Activated CD4-positive, alpha-beta T cell treated with anti-CD3 and anti-CD28 coated beads, Interleukin-2, amount 50 U/mL, for 24 hours (primary cell): Measurements from ENCODE around the gene GAL3ST3.

Experiments
- DNase-seq, 2 donors: peaks; one replicate each; pipeline ENCODE4 v3.0.0-alpha.2; 2020; ENCODE audit warnings: low read depth in 1 of 2, low spot score in 1 of 2

GAL3ST3 gene

DNA sequence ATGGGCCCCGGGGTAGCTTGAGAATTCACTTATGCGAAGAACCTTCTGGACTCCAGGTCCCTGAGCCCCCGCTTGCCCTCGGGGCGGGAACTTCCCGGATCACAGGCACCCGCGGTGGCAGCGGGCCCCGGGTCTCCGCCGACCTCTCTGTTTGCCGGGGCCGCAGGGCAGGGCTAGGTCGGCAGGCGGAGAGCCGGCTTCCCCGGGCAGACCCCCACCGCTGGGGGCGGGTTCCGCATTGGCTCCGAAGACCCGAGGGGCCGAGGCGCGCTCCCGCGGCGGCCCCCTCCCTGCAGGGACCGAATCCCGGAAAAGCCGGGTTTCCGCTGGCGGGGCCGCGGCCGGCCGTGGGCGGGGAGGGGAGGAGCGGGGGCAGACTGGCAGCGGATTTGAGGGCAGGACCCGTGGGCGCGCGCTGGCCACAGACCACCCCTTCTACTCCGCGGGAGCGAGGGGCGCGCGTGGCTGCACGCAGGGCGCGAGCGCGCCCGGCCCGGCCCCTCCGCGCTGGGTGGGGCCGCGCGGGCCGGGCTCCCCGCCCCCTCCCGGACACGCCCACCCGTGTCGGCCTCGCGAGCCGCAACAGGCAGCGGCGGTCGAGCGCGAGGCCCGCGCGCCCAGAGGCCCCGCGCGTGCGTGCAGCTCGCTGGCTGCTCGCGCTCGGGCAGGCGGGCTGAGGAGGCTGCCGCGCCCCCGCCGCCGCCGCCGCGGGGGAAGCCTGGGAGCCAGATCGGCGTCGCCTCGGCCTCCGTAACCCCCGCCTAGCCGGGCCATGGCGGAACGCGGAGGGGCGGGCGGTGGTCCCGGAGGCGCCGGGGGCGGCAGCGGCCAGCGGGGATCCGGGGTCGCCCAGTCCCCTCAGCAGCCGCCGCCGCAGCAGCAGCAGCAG, 21.0 kb upstream of the GAL3ST3 start, which contains the start of gene PACS1:
Gene PACS1, plus strand, starts transcription at position 558 of the 889 bp plus-strand sequence. Its CDS starts 215 bp downstream, at position 773.
- peak; percentile 39 to 46 for DNase-seq

DNA sequence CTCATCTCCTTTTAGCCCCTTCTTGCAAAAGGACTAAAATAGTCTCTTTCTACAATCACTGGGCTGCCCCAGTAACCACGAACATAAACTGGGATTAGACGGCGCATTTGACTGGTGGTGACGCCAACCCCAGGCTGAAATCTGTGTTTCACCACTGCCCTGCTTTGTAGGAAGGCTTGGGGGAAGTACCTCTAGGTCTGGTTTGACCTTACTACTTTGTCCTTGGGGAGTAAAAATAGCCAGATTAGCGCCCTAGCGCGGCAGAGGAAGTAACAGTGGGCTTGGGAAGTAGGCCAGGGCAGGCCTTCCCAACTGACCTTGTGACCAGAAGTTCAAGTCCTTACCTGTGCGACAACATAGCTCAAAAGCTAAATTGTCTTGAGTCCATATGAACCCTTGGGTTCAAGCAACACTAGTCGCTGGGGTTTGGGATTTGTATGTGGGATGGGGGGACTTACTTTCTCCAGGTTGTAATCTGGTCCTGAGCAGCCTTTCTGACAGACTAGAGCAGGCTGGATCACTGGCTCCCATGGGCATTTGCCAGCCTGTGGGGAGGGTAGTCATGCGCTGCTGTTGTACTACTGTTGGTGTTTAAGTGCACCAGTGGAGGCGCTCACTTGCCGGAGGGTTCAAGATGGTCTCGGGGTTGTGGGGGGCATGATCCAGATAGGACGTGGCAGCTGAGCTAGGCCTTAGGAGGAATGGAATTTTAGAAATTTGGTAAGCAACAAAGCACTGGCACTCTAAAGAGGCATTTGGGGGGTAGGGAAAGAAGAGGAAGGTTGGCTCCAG, 20.2 kb upstream of the GAL3ST3 start:
- no peak for DNase-seq

DNA sequence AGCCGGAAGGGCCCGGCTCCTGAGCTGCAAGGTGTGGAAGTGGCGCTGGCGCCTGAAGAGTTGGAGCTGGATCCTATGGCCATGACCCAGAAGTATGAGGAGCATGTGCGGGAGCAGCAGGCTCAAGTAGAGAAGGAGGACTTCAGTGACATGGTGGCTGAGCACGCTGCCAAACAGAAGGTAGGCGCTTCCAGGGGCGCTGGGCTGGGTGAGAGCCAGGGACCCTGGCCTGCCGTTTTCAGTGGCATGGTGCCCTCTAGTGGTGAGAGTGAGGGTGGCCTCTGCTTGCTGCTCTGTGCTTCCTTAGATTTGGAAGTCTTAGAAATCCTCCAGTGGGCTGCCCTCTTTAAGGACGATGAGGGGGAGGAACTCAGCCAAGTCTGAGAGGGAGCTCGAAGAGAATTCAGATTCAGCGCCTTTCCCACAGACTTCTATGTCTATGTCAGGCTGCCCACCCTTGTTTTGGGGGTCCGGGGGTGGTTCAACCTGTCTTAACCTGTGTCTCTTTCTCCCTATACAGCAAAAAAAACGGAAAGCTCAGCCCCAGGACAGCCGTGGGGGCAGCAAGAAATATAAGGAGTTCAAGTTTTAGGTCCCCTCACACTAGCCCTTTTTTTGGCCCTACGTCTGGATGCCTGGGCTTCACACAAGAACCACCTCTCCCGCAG, 19.3 kb upstream of the GAL3ST3 start:
- peak; percentile 61 to 73 for DNase-seq

DNA sequence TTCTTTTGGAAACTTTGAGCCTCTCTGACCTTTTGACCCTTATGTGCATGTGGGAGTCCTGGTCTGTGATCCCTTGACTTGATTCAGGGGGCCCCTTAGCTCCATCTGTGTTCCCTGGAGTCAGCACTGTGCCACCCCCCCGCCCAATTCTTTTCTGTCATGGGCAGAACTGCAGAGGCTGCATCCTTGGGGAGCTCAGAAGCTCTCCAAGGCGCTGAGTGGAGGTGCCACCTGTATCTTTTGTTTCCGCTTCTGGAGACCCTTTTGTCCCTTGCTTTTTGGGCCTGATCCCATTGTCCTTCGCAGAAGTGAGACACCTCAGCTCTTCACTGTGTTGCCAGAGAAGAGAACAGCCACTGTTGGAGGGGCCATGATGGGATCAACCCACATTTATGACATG, 18.7 kb upstream of the GAL3ST3 start:
- DNase-seq: no peak

DNA sequence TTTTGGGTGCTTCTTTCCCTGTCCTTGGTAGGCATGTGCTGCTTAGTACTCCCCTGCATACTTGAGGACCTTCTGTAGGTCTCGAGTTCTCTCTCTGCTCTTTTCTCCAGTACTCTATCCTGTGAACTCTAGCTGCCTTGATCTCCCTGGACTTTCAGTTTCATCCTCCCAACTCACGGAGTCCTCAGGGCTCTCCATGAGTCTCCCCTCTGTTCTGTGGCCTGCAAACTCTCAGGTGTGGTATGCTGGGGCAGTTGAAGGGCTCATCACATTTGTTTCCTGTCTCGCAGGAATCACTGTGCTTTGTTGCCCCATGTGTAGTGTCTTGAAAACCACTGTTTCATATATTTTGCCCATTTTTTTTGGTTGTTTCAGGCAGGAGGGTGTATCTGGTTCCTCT, 17.8 kb upstream of the GAL3ST3 start:
- DNase-seq: no peak

DNA sequence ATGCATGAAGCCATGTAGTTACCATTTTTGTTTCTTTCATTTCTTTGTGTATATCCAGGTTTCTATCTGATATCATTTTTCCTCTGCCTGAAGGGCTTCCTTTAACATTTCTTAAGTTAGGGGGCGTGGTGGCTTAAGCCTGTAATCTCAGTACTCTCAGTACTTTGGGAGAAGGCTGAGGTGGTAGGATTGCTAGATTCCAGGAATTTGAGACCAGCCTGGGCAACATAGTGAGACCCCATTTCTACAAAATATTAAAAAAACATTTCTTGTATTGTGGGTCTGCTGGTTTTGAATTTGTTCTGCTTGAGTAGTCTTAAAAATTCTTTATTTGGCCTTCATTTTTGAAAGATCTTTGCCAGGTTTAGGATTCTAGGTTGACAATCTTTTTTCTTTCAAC, 15.6 kb upstream of the GAL3ST3 start:
- DNase-seq: no peak

DNA sequence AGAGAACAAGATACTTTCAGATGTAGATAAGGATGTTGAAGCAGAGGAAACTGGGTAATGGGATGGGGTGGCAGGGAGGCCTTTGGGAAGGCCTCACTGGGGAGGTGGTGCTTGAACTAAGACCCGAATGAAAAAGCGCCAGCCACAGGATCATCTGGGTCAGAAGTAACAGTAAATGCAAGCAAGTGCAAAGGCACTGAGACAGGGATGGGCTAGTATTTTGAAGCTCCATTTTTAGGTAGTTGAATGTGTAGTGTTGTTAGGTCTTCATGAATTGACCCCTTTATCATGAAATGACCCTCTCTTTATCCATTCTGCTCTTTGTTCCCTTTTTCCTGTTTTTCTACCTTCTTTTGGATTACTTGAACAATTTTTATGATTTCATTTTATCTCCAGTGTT, 14.9 kb upstream of the GAL3ST3 start:
- no peak for DNase-seq

DNA sequence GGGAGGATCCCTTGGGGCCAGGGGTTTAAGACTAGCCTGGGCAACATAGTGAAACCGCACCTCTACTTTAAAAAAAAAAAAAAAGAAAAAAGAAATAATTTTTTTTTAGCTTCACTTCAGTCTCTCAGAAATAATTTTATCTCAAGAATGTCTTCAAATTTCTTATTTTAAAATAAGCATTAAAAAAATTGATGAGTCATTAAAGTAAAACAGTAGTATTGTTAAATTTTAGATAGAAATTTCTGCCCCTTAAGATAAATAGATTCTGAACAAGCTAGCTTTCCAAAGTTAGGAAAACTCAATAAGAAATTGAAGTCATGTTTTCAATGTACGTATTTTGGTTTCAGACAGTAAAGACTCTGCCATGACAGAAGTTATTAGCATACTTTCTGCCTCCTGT, 13.4 kb upstream of the GAL3ST3 start:
- no peak for DNase-seq

DNA sequence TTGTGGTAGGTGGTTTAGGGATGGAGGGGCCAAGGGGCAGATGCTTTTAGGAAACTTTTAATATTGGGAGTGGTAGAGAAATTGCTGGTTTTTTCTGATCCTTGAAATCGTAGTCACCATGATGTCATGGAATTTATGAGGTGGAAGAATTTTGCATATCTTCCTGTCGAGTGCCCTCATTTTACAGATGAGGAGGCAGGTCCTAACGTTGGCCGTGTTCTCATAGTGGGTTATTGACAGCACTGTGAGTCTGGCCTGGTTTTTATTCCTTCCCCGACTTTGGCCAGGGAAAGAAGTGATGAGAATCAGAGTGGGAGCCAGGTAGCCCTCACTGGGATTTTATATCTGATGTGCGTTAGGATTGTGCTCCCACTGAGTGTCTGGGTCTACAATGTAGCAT, 12.3 kb upstream of the GAL3ST3 start:
- no peak for DNase-seq

DNA sequence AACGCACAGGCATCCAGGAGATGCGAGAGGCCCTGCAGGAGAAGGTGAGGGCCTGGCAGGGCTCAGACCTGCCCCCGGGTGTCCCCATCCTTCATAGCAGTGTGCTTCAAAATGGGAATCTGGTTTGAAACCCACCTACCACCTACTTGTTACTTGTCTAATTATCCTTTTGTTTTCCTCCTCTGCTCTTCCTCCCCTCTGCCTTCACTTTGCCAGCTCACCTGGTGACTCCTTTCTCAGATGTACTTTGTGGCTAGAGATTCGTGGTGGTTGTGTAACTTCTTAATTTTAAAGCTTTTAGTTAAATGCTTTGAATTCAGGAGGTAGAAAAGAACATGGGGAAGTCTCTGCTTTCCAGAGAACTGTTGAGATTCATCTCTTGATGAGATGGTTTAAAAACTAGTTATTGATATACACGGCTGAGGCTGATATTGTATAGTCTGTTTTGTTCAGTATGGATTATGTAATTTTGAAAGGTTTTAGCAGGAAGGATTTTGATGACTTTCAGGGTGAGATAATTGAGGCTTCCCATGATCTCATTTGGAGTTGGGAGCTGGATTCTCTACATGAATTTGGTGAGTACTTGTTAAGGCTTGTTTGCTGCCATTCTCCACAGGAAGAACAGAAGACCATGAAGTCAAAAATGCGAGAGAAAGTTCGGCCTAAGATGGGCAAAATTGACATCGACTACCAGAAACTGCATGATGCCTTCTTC, 11.2 kb upstream of the GAL3ST3 start:
- no peak for DNase-seq

DNA sequence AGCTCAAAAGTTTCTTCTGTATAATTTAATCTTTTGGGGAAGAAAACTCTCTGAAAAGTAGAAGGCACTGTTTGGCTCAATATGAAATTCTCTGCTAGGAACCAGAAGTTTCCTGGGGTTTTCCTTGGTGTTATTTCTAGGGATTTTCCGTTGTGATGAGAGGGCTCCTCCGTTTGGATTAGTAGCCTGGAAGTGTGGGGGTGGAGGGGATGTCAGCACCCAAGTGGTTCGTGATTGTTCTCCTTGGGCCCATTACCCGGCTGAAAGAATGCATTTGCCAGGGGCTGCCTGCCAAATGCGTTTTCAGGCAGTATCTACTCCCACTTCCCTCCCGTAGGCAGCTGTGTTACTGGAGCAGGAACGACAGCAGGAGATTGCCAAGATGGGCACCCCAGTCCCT, 7.5 kb upstream of the GAL3ST3 start:
- DNase-seq: no peak

DNA sequence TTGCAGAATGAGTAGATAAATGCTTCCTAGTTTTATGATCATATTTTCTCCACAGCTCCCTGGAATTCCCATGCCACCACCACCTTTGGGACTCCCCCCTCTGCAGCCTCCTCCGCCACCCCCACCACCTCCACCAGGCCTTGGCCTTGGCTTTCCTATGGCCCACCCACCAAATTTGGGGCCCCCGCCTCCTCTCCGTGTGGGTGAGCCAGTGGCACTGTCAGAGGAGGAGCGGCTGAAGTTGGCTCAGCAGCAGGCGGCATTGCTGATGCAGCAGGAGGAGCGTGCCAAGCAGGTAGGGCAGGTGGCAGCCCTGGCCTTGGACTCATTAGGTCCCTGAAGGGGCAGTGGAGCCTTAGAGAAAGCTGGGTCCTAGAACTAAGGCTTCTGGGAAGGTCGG, 6.1 kb upstream of the GAL3ST3 start:
- DNase-seq: no peak

DNA sequence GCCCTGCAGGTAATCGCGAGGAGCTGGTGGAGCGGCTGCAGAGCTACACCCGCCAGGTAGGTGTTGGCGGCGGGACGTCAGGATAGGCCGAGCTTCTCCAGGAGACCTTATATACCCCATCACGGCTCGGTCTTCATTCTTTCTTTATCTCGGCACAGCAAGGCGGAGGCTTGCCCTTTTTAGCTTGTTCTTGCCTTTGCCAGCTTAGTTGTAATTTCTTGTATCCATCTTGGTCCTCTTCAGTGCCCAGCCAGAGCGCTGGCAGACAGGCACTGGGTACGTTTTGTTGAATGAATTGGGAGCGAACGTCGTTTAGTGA, 3.7 kb upstream of the GAL3ST3 start:
- DNase-seq: no peak

DNA sequence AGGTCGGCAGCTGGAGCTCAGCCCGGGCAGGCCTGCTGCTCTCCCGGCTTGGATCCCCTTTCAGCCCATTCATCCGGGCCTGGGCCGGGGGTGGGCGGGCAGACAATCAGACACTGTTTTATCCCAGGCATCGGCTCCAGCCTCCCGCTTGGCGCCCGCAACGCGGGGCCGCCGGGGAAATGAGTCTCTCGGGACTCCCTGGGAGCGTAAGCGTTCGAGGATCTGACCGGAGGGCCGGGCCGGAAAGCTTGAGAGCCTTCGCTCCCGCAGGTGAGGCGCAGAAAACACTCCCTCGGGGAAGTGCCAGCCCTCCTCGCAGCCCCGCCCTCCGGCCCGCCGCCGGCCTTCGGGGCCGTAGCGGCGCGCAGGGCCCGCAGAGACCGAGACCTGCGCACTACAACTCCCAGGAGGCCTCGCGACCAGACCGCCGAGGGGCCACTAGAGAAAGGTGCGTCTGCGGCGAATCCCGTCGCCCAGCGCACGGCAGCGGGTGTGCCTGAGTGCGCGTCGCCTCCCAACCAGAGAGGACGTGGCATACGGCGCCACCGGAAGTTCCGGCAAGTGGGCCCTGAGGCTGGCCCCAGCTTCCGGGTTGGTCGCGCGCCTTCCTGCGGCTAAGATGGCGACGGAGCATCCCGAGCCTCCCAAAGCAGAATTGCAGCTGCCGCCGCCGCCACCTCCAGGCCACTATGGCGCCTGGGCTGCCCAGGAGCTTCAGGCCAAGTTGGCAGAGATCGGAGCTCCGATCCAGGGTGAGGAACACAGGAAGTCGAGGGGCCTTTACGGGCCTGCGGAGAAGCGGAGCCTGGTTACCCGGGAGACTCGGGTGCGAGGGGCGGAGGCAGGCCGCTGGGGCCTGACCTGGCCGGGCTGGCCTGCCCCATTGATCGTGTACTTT, 3.1 kb upstream of the GAL3ST3 start, which contains the start of gene SF3B2:
Gene SF3B2, plus strand, starts transcription at position 599 of the 898 bp plus-strand sequence. Its CDS starts 21 bp downstream, at position 620.
- peak; percentile 83 to 94 for DNase-seq

DNA sequence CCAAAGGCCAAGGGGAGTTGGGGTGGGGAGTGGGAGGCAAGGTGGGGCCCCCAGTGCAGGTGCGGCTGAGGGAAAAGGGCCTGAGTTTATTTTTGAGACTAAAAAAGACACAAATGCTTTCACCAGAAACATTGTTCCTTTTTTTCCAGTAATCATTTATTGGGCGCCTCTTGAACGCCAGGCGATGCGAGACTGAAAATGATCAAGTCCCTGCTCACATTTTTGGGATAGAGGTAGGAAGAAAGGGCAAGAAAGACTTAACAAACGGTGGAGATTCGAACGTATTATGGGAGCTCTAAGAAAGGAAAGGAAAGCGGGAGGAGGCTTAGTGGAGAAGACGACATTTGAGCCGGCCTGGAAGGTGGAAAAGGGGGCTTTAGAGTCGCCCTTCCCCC, 2.4 kb upstream of the GAL3ST3 start:
- DNase-seq: no peak

DNA sequence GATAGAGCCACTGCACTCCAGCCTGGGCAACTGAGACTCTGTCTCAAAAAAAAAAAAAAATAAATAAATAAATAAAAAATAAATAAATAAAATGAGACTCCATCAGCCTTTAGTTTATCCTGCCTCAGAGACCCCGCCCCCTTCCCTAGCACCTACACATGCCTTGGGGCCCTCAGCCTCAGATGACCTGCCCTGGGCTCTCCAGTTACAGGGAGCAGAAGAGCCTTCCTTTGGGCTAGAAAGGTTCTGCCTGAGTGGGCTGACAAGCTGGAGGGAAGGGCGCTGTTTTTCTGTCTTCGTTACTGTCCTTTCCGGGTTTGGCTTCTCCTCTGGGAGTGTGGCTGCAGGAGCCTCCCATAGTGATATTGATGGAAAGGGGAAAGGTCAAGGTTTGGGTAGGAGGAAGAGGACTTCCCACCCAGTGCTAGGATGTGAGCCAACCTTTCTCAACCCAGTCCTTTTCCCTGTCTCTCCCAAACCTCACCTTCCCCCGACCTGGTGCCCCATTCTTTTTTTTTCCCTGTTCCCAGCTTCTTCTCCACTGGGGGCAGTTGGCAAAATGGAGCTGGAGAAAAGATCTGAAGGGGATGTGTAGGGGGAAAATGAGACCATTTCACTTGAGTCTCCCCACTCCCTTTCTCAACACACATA, 1.7 kb upstream of the GAL3ST3 start:
- no peak for DNase-seq

DNA sequence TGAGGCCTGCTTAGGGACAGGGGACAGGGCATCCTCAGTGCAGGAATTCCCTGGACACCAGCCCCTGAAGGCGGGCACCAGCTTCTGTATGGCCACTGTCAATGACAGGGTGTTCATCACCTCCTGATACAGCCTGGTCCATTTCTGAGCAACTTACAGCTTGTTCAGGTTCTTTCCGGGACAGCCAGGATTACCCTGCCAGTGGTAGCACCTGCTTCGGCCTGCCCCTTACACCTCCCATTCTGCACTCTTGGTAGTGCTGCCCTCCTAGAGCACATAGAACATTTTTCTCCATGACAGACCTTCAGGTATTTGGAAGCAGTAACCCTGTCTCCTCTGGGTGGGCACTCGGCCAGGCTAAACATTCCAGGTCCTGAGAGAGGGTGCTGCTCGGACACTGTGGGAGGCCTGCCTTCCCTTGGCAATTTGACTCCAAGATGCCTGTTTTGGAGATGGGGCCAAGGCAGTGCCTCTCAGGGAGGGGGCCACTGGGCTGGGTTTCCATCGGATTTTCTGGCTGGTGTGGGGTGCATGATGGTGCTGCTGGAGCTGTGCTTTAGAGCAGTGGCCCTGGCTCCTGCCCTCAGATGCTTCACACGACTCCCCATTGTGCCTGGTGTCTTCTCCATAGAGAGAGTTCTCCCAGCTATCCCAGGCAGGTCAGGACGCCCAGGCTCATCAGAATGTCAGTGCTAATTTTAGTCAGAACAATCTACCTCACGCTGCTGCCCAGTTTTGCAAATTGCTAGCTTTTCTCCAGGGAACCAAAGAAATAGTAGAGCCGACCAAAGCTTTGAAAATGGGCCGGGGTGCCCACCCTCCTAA, 1.2 kb downstream of the GAL3ST3 start:
- no peak for DNase-seq

DNA sequence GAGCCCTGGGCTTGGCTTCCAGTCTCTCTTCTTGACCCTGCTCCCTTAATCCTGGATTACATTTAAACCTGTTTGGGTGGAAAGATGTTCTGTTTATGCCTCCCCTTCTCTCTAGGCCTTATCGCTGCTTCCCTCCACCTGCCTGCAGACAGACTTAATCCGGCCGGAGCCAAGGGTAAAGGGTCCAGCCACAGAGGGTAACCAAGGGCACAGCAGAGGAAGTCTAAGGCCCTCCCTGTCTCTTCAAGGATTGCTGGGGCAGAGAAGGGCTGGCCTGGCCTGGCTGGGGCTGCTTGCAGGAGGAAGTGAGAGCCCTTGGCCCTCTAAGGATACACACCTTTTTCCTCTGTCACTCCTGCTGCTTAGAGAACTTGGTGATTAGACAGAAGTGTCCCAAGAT, 2.1 kb downstream of the GAL3ST3 start:
- DNase-seq: no peak

DNA sequence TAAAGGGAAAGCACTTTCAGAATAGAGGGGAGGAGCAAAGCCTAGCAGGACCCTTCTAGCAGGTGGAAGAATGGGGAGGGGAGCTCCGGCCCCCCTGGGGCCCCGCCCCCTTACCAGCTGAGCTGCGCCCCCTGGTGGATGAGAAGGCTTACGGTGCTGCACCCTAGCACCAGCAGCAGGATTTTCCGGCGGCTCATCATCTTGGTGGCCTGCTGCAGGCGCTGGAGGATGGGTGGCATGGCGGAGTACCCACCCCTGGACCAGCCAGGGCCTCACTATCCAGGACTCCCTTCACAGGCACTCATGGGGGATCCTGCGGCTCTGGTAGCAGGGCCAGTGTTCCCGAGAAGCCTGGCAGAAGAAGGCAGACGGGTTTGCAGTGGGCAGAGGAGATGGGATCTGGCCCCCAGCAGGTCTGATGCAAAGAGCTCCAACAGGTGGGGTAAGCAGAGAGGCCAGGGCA, 3.8 kb downstream of the GAL3ST3 start:
- DNase-seq: peak; percentile 74 to 82
